ENCODE data around the gene PLPPR1. TPM values are rescaled to one million over a fixed set of nuclear protein-coding genes. Genes with fewer than 3 reads are reported as not detected.

Gene PLPPR1
- total and polyA plus RNA-seq, 10 donors = not detected

GRCh38 chr9:101047848-101048397 is 19.4 kb downstream of the PLPPR1 start:
- Histone ChIP-seq H3K9me3 (no peaks in the 10 kb centered on the region), H3K4me1 (no peaks in the 10 kb centered on the region), H3K36me3 (no peaks in the 10 kb centered on the region), H3K4me3 (no peak overlapping the region), H3K27ac (no peak overlapping the region), H3K27me3 (replicated peaks in 1 of 7) (no peaks in the 10 kb centered on the region)
- WGBS, 5 donors = 84 to 93% (median 89%) methylated on average over 4 of the region's 4 CpGs
- DNase-seq = no peak
- intact Hi-C loops (cut with DNase I; ENCODE audit: low total_unique reads) = no loop called here
- TF ChIP-seq, protein P1, sequence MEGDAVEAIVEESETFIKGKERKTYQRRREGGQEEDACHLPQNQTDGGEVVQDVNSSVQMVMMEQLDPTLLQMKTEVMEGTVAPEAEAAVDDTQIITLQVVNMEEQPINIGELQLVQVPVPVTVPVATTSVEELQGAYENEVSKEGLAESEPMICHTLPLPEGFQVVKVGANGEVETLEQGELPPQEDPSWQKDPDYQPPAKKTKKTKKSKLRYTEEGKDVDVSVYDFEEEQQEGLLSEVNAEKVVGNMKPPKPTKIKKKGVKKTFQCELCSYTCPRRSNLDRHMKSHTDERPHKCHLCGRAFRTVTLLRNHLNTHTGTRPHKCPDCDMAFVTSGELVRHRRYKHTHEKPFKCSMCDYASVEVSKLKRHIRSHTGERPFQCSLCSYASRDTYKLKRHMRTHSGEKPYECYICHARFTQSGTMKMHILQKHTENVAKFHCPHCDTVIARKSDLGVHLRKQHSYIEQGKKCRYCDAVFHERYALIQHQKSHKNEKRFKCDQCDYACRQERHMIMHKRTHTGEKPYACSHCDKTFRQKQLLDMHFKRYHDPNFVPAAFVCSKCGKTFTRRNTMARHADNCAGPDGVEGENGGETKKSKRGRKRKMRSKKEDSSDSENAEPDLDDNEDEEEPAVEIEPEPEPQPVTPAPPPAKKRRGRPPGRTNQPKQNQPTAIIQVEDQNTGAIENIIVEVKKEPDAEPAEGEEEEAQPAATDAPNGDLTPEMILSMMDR (IDR thresholded peaks at IDR 0.05 in 8 of 11, conservative IDR thresholded peaks at IDR 0.05 in 3 of 11) = no peak
- no peak for TF ChIP-seq POLR2A (IDR thresholded peaks at IDR 0.05)
- TF ChIP-seq POLR2AphosphoS5 (IDR thresholded peaks at IDR 0.05) = no peak

- TF ChIP-seq POLR2A (IDR thresholded peaks at IDR 0.05) (no peak), POLR2AphosphoS5 (IDR thresholded peaks at IDR 0.05) (no peak)
- TF ChIP-seq, protein P1 (IDR thresholded peaks at IDR 0.05 in 8 of 11, conservative IDR thresholded peaks at IDR 0.05 in 3 of 11) = no peak
- H3K36me3 ChIP-seq = no peaks in the 10 kb centered on the region
- intact Hi-C loops (cut with DNase I; ENCODE audit: low total_unique reads) = no loop called here
- no peak overlapping the region for H3K27ac ChIP-seq
- no peak for DNase-seq
- no peaks in the 10 kb centered on the region for H3K4me1 ChIP-seq
- H3K9me3 ChIP-seq = no peaks in the 10 kb centered on the region
- H3K27me3 ChIP-seq (replicated peaks in 1 of 7) = peaks cover 0 to 3% (median 0%) of the 10 kb centered on the region in 7 donors
- H3K4me3 ChIP-seq = no peak overlapping the region
- 79 to 94% (median 87%) methylated on average over 3 of the region's 3 CpGs for WGBS, 5 donors
These were observed 22.1 kb downstream of the PLPPR1 start for GRCh38 chr9:101050650-101051049.

DNA sequence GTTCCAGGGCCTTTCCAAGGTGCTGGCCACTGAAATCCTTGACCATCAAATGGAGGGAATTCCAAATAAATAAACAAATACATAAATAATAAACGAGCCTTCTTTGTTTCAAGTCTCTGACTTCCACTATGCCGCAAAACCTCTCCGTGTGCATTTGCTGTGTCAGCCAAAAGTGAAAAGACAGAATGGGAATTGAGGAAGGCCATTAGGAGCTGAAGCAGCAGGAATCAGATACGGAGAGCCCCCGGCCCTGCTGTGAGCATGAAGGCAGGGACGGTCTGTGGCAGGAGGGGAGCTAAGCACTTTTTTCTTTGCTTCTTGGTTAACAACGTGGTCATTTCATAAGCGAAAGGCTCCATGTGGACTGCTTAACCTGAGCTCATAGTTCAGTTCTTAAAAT is 26.1 kb downstream of the PLPPR1 start:
- Histone ChIP-seq H3K4me3 (no peak overlapping the region), H3K27me3 (replicated peaks in 1 of 7) (peaks cover 0 to 3% (median 0%) of the 10 kb centered on the region in 7 donors), H3K4me1 (no peaks in the 10 kb centered on the region), H3K36me3 (no peaks in the 10 kb centered on the region), H3K27ac (no peak overlapping the region), H3K9me3 (no peaks in the 10 kb centered on the region)
- WGBS, 5 donors = 44 to 51% (median 50%) methylated on average over 8 of the region's 8 CpGs
- DNase-seq = no peak
- intact Hi-C loops (cut with DNase I; ENCODE audit: low total_unique reads) = no loop called here
- TF ChIP-seq POLR2AphosphoS5 (IDR thresholded peaks at IDR 0.05) (no peak), POLR2A (IDR thresholded peaks at IDR 0.05) (no peak)
- TF ChIP-seq, protein P1 (IDR thresholded peaks at IDR 0.05 in 8 of 11, conservative IDR thresholded peaks at IDR 0.05 in 3 of 11) = no peak

DNA sequence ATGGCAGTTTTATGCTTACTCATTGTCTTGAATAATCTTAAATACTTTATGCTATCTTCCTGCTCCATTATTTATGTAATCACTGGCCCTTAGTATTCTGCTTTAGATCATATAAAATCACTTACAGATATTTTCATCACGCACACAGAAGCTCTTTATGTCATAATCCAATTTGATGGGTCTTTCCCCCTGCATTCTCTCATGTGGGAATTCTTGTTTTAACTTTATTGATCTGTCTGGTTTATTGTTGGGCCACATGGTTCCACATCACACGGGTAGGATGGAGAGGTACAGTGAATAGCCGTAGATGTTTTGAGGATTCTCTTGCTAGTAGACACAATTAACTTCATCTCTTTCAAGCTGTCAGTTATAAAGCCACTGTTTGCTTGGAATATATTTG is 27.0 kb downstream of the PLPPR1 start:
- intact Hi-C loops (cut with DNase I; ENCODE audit: low total_unique reads) = no loop called here
- 79 to 86% (median 84%) methylated on average over 3 of the region's 3 CpGs for whole genome bisulfite sequencing, 5 donors
- no peak overlapping the region for H3K4me3 ChIP-seq
- H3K27ac ChIP-seq = no peak overlapping the region
- DNase-seq = no peak
- no peaks in the 10 kb centered on the region for H3K4me1 ChIP-seq
- no peak for TF ChIP-seq POLR2A (IDR thresholded peaks at IDR 0.05)
- no peaks in the 10 kb centered on the region for H3K9me3 ChIP-seq
- no peaks in the 10 kb centered on the region for H3K36me3 ChIP-seq
- H3K27me3 ChIP-seq (replicated peaks in 1 of 7) = peaks cover 0 to 3% (median 0%) of the 10 kb centered on the region in 7 donors

DNA sequence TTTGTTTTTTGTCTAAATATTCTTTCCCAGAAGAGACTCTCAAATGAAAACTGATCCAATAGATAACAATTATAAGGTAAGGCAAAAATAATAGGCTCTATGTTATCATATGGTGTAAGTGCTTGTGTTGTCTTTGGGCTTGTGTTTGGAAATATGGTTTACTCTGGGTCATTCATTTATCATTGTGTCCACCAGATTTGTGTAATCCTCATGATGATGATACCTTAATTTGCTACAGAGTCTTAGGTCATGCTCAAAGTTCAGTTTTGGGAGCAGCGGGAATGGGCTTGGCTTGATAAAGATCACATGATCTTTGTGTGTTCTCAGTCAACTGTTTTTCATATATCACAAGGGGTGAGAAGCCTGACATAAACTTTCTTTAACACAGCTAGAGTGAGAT is 34.2 kb downstream of the PLPPR1 start:
- TF ChIP-seq, protein P1 (IDR thresholded peaks at IDR 0.05 in 8 of 11, conservative IDR thresholded peaks at IDR 0.05 in 3 of 11) = no peak
- no peak for TF ChIP-seq POLR2A (IDR thresholded peaks at IDR 0.05)
- no peak for TF ChIP-seq POLR2AphosphoS5 (IDR thresholded peaks at IDR 0.05)
- H3K27me3 ChIP-seq (replicated peaks in 1 of 7) = no peaks in the 10 kb centered on the region
- no peaks in the 10 kb centered on the region for H3K4me1 ChIP-seq
- intact Hi-C loops (cut with DNase I; ENCODE audit: low total_unique reads) = no loop called here
- no peaks in the 10 kb centered on the region for H3K9me3 ChIP-seq
- 41 to 95% (median 94%) methylated on average over 1 of the region's 1 CpG for WGBS, 5 donors
- H3K27ac ChIP-seq = no peak overlapping the region
- DNase-seq = no peak
- H3K4me3 ChIP-seq = no peak overlapping the region
- H3K36me3 ChIP-seq = no peaks in the 10 kb centered on the region
